ENCODE data around the gene ITSN1. TPM values are rescaled to one million over a fixed set of nuclear protein-coding genes. Genes with fewer than 3 reads are reported as not detected.

ITSN1 gene
- polyA plus RNA-seq, 1 donor from 2014 or later, result 35.1 TPM

DNA sequence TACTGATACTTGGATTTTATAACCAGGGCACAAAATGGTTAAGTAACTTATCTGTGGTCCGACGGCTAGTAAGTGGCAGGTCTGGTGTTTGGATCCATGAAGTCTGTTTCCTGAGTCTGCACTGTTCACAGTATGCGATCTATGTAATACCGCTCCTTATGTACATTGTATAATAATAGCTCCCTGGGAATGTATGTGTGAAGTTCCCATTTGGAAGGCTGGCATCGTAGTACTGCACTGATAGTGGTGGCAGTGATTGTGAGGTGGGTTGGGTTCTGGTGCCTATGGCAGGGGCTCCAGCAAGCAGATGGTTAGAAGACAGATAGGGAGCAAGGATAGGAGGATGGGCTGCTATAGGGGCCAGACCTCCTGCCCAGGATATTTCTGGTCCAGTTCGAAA lies 25.3 kb downstream of the ITSN1 start:
- no peaks in the 10 kb centered on the region for H4K20me1 ChIP-seq (ENCODE audit: insufficient read depth)
- H3K79me2 ChIP-seq (replicated peaks; ENCODE audit: insufficient read depth, low read length), result peaks cover 56% of the 10 kb centered on the region
- no peak overlapping the region for H3K27ac ChIP-seq (ENCODE audit: low read length)
- H3F3A ChIP-seq (ENCODE audit: insufficient read depth, low read length, poor library complexity, severe bottlenecking), result no peaks in the 10 kb centered on the region
- no peak overlapping the region for H3K9ac ChIP-seq (ENCODE audit: low read length)
- H3K4me2 ChIP-seq (ENCODE audit: low read length), result no peak overlapping the region
- H2AFZ ChIP-seq (ENCODE audit: low read depth, low read length), result no peak overlapping the region
- H3K9me3 ChIP-seq (ENCODE audit: low read length), result no peaks in the 10 kb centered on the region
- no peaks in the 10 kb centered on the region for H3K36me3 ChIP-seq (ENCODE audit: insufficient read depth, low read length)
- H3K27me3 ChIP-seq (ENCODE audit: insufficient read depth, low read depth, low read length), result no peaks in the 10 kb centered on the region
- H3K9me2 ChIP-seq (ENCODE audit: insufficient read depth, low read length), result no peaks in the 10 kb centered on the region
- H3K4me3 ChIP-seq (ENCODE audit: low read length), result no peak overlapping the region
- TF ChIP-seq EZH2 (IDR thresholded peaks at IDR 0.05; ENCODE audit: borderline replicate concordance, insufficient read depth, low read length, poor library complexity, severe bottlenecking) (no peak), SMC3 (conservative IDR thresholded peaks at IDR 0.05; ENCODE audit: poor library complexity) (no peak), RAD21 (conservative IDR thresholded peaks at IDR 0.05) (no peak), EP300 (conservative IDR thresholded peaks at IDR 0.05; ENCODE audit: poor library complexity, severe bottlenecking) (no peak)
- TF ChIP-seq, protein P1, sequence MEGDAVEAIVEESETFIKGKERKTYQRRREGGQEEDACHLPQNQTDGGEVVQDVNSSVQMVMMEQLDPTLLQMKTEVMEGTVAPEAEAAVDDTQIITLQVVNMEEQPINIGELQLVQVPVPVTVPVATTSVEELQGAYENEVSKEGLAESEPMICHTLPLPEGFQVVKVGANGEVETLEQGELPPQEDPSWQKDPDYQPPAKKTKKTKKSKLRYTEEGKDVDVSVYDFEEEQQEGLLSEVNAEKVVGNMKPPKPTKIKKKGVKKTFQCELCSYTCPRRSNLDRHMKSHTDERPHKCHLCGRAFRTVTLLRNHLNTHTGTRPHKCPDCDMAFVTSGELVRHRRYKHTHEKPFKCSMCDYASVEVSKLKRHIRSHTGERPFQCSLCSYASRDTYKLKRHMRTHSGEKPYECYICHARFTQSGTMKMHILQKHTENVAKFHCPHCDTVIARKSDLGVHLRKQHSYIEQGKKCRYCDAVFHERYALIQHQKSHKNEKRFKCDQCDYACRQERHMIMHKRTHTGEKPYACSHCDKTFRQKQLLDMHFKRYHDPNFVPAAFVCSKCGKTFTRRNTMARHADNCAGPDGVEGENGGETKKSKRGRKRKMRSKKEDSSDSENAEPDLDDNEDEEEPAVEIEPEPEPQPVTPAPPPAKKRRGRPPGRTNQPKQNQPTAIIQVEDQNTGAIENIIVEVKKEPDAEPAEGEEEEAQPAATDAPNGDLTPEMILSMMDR (IDR thresholded peaks at IDR 0.05; ENCODE audit: poor library complexity, severe bottlenecking), result no peak

GRCh38 chr21:33668180-33668579 lies 25.9 kb downstream of the ITSN1 start:
- Histone ChIP-seq H3K36me3 (ENCODE audit: insufficient read depth, low read length) (no peaks in the 10 kb centered on the region), H3K27ac (ENCODE audit: low read length) (no peak overlapping the region), H3K9ac (ENCODE audit: low read length) (no peak overlapping the region), H3K79me2 (replicated peaks; ENCODE audit: insufficient read depth, low read length) (peaks cover 53% of the 10 kb centered on the region), H4K20me1 (ENCODE audit: insufficient read depth) (no peaks in the 10 kb centered on the region), H3K9me3 (ENCODE audit: low read length) (no peaks in the 10 kb centered on the region), H3F3A (ENCODE audit: insufficient read depth, low read length, poor library complexity, severe bottlenecking) (no peaks in the 10 kb centered on the region), H2AFZ (ENCODE audit: low read depth, low read length) (no peak overlapping the region), H3K4me2 (ENCODE audit: low read length) (no peak overlapping the region), H3K4me3 (ENCODE audit: low read length) (no peak overlapping the region), H3K9me2 (ENCODE audit: insufficient read depth, low read length) (no peaks in the 10 kb centered on the region), H3K27me3 (ENCODE audit: insufficient read depth, low read depth, low read length) (no peaks in the 10 kb centered on the region)
- TF ChIP-seq TAF1 (IDR thresholded peaks at IDR 0.05; ENCODE audit: low read depth) (no peak), EP300 (conservative IDR thresholded peaks at IDR 0.05; ENCODE audit: poor library complexity, severe bottlenecking) (no peak), REST (IDR thresholded peaks at IDR 0.05; ENCODE audit: borderline replicate concordance) (no peak), EZH2 (IDR thresholded peaks at IDR 0.05; ENCODE audit: borderline replicate concordance, insufficient read depth, low read length, poor library complexity, severe bottlenecking) (no peak), RAD21 (conservative IDR thresholded peaks at IDR 0.05) (no peak), POLR2AphosphoS5 (IDR thresholded peaks at IDR 0.05) (no peak), MXI1 (conservative IDR thresholded peaks at IDR 0.05; ENCODE audit: poor library complexity, severe bottlenecking) (no peak), SMC3 (conservative IDR thresholded peaks at IDR 0.05; ENCODE audit: poor library complexity) (no peak)
- TF ChIP-seq, protein P1 (IDR thresholded peaks at IDR 0.05; ENCODE audit: poor library complexity, severe bottlenecking), result no peak
